Measurements from ENCODE around the gene PELI1.
A peak's percentile ranks its signal among the peaks of the same experiment; 100 is the strongest.
"Not testable (repeated sequence)": the region's sequence is repeated elsewhere in the genome, so short reads cannot be mapped to it uniquely, and the experiment has no call there.

The PELI1 gene

DNA sequence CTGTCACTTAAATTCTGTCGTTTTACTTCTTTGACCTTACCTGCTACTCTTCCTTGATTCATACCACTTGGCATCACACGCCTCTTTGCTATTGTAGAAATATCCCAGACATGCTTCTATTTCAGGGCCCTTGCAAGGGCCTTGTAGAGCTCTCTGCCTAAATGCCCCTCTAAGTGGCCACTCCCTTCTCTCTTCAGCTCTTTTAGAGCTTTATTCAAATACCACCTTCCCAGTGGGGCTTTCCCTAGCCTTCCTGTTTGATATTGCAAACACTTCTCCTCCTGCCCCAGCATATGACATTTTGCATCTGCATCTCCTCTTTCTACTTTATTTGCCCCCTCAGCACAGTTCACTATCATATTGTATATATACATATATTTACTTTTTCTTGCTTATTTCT is 54.0 kb downstream of the PELI1 start:
- no peak for DNase-seq (ENCODE audit: low read depth in 2 of 3, low spot score in 1 of 3)

- no peak for DNase-seq (ENCODE audit: low read depth in 2 of 3, low spot score in 1 of 3)
Measured at GRCh38 chr2:64086347-64087082, 57.7 kb downstream of the PELI1 start.

GRCh38 chr2:64085936-64086335 is 58.3 kb downstream of the PELI1 start:
- no peak for DNase-seq (ENCODE audit: low read depth in 2 of 3, low spot score in 1 of 3)

DNA sequence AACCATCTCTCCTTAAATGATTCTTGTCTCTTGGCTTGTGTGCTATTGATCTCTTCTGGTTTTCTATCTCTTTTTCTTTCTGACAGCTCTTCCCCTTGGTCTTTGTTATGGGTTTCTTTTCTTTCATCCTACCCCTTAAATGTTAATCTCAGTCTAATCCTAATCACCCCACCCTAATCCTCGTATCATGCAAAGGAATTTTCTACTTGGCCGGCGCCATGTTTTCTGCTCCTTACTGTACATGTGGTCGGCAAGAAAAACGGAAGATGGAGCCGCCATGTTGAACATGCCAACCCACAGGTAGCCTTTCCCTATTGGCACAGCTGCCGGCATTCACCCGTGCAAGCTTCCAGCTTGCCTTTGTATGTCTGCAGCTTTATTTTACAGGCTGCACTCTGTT is 63.2 kb downstream of the PELI1 start:
- DNase-seq (ENCODE audit: low read depth in 2 of 3, low spot score in 1 of 3) = no peak

- DNase-seq (ENCODE audit: low read depth in 2 of 3, low spot score in 1 of 3) = no peak
Measured at GRCh38 chr2:64080179-64080578, 64.0 kb downstream of the PELI1 start.

- DNase-seq (ENCODE audit: low read depth in 2 of 3, low spot score in 1 of 3) = not testable (repeated sequence)
Measured at GRCh38 chr2:64079688-64080087, 64.5 kb downstream of the PELI1 start.

GRCh38 chr2:64076828-64077227 is 67.4 kb downstream of the PELI1 start:
- not testable (repeated sequence) for DNase-seq (ENCODE audit: low read depth in 2 of 3, low spot score in 1 of 3)

DNA sequence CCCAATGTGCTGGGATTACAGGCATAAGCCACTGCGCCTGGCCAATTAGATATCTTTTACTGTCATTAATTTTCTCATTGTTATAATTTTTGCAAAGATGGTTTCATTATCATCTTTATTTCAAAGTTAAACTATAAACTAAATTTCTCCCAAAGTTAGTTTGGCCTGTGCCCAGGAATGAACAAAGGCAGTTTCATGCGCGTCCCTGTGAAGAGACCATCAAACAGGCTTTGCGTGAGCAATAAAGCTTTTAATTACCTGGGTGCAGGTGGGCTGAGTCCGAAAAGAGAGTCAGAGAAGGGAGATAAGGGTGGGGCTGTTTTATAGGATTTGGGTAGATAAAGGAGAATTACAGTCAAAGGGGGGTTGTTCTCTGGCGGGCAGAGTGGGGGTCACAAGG is 69.6 kb downstream of the PELI1 start:
- DNase-seq (ENCODE audit: low read depth in 2 of 3, low spot score in 1 of 3) = not testable (repeated sequence)

DNA sequence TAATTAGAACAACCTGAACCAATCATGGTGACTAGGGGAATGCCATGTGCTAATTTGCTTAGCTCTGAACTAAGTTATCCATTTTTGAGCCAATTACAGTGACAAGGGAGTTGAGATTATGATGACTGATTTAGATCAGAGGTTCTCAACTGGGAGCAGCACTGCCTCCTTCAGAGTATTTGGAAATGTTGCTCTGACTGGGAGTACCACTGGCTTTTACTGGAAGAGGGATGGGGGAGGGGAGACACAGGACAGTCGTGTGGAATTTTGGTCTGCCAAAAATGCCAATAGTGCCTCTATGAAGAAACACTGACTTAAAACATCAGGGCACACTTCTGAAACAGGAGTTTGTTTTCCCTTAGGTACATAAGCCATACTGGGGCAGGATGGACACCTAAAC is 76.9 kb downstream of the PELI1 start:
- DNase-seq (ENCODE audit: low read depth in 2 of 3, low spot score in 1 of 3) = no peak

- no peak for DNase-seq (ENCODE audit: low read depth in 2 of 3, low spot score in 1 of 3)
Measured at GRCh38 chr2:64065516-64065915, 78.7 kb downstream of the PELI1 start.

DNA sequence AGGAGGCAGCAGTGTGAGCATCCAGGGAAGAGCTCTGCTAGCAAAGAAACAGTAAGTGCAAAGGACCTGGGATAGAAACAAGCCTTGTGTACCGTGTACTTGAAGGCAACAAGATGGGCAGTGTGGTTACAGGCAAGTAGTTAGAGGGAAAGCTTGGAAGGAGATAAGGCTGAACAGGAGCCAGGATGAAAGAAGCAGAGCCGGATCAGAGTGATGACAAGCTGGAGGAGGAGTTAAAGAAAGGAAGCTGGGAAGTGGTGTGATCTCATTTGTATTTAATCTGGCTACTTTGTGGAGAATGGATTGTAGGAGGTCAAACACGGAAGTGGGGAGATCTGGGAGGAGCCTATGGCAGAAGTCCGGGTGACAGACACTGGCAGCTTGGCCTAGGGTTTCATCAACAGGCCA is 80.3 kb downstream of the PELI1 start:
- no peak for DNase-seq (ENCODE audit: low read depth in 2 of 3, low spot score in 1 of 3)

DNA sequence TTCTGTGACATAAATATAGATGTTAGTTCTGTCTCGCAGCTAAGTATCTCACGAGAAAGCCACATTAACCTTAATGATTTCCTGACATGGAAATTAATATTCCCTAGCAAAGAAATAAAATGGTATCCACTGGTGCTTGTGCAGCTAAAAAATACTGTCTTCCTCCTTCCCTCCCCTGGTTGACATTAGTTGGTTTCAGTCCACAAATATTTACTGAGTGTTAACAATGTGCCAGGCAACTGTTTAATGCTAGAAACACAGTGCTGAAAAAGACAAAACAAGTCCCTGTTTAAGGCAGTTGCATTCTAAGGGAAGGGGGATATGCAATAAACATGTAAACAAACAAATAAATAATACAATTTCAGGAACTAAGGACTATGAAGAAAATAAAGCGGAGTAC is 80.8 kb downstream of the PELI1 start:
- DNase-seq (ENCODE audit: low read depth in 2 of 3, low spot score in 1 of 3) = no peak

DNA sequence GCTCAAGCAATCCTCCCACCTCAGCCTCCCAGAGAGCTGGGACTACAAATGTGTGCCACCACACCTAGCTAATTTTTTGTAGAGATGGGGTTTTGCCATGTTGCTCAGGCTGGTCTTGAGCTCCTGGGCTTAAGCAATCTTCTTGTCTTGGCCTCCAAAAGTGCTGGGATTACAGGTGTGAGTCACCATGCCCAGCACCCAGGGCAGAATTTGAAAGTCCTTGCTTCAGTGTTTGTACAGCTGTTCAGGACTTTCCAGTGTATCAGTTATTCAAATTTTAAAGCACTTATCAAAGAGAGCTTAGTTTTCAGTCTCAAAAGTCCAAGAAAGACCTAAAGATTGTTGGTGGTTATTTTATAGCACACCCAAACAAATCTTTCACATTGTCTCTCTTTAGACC is 81.4 kb downstream of the PELI1 start:
- no peak for DNase-seq (ENCODE audit: low read depth in 2 of 3, low spot score in 1 of 3)

GRCh38 chr2:64059270-64059669 is 85.0 kb downstream of the PELI1 start:
- no peak for DNase-seq (ENCODE audit: low read depth in 2 of 3, low spot score in 1 of 3)

DNA sequence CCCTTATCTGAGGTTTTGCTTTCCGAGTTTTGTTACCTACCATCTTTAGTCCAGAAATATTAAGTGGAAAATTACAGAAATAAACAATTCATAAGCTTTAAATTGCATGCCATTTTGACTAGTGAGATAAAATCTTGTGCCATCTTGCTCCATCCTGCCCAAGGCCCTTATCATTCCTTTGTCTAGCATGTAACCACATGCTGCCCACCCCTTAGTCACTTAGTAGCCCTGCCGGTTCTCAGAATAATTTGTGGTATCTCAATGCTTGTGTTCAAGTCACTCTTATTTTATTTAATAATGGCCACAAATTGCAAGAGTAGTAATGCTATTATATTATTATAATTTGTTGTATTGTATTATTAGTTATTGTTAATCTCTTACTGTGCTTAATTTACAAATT is 88.2 kb downstream of the PELI1 start:
- DNase-seq (ENCODE audit: low read depth in 2 of 3, low spot score in 1 of 3) = no peak

- DNase-seq (ENCODE audit: low read depth in 2 of 3, low spot score in 1 of 3) = no peak
Measured at GRCh38 chr2:64054161-64054915, 89.9 kb downstream of the PELI1 start.

GRCh38 chr2:64052463-64053241 is 91.6 kb downstream of the PELI1 start:
- DNase-seq (ENCODE audit: low read depth in 2 of 3, low spot score in 1 of 3) = no peak

- DNase-seq (ENCODE audit: low read depth in 2 of 3, low spot score in 1 of 3) = peak; percentile 52 to 62 (median 56)
Measured at GRCh38 chr2:64049633-64050220, 94.5 kb downstream of the PELI1 start.

GRCh38 chr2:64045938-64046337 is 98.3 kb downstream of the PELI1 start:
- no peak for DNase-seq (ENCODE audit: low read depth in 2 of 3, low spot score in 1 of 3)
